Esophagus muscularis mucosa (tissue), 3 donors: Measurements from ENCODE around the gene XPNPEP2.

ENCODE experiments used
- CTCF ChIP-seq, 3 experiments: fragments of 200-600 bp in 2 of 3; fragments of 450-650 bp in 1 of 3; sonication (generic) in 2 of 3; IDR thresholded peaks; one replicate each; pipeline ENCODE4 v1.5.1; 2017 to 2019; ENCODE audit warnings: antibody characterized with exemption in 3 of 3, mild to moderate bottlenecking in 2 of 3, moderate library complexity in 1 of 3
- POLR2A ChIP-seq: fragments of 450-650 bp; IDR thresholded peaks from one replicate; pipeline ENCODE4 v1.6.1; 2017; ENCODE audit warnings: antibody characterized with exemption, moderate library complexity, mild to moderate bottlenecking, low read depth
- POLR2AphosphoS5 ChIP-seq, 2 donors: sonication (generic); formaldehyde crosslinking; IDR thresholded peaks; one replicate each; pipeline ENCODE4 v1.6.1; 2017; ENCODE audit warnings: antibody characterized with exemption in 2 of 2

- no peak for TF ChIP-seq POLR2AphosphoS5 (IDR thresholded peaks at IDR 0.05)
- TF ChIP-seq CTCF (IDR thresholded peaks at IDR 0.05), result no peak
- no peak for TF ChIP-seq POLR2A
These were observed 43.2 kb upstream of the XPNPEP2 start for GRCh38 chrX:129695535-129695934.
